ENCODE data around the gene LCORL.
A peak's percentile ranks its signal among the peaks of the same experiment; 100 is the strongest.

Gene LCORL

DNA sequence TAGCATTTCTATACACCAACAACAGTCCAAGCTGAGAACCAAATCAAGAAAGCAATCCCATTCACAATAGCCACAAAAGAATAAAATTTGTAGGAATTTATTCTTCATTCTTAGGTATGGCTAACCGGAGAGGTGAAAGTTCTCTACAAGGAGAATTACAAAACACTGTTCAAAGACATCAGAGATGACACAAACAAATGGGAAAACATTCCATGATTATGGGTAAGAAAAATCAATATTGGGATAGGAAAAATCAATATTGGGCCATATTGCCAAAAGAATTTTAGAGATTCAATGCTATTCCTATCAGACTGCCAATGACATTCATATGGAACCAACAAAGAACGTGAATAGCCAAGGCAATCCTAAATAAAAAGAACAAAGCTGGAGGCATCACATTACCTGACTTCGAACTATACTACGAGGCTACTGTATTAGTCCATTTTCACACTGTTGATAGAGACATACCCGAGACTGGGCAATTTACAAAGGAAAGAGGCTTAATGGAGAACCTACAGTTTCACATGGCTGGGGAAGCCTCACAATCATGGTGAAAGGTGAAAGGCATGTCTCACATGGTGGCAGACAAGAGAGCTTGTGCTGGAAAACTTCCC lies 161.7 kb downstream of the LCORL start:
- TF ChIP-seq TCF12 (IDR thresholded peaks at IDR 0.05; ENCODE audit: low read depth): no peak
- TF ChIP-seq, protein P1, sequence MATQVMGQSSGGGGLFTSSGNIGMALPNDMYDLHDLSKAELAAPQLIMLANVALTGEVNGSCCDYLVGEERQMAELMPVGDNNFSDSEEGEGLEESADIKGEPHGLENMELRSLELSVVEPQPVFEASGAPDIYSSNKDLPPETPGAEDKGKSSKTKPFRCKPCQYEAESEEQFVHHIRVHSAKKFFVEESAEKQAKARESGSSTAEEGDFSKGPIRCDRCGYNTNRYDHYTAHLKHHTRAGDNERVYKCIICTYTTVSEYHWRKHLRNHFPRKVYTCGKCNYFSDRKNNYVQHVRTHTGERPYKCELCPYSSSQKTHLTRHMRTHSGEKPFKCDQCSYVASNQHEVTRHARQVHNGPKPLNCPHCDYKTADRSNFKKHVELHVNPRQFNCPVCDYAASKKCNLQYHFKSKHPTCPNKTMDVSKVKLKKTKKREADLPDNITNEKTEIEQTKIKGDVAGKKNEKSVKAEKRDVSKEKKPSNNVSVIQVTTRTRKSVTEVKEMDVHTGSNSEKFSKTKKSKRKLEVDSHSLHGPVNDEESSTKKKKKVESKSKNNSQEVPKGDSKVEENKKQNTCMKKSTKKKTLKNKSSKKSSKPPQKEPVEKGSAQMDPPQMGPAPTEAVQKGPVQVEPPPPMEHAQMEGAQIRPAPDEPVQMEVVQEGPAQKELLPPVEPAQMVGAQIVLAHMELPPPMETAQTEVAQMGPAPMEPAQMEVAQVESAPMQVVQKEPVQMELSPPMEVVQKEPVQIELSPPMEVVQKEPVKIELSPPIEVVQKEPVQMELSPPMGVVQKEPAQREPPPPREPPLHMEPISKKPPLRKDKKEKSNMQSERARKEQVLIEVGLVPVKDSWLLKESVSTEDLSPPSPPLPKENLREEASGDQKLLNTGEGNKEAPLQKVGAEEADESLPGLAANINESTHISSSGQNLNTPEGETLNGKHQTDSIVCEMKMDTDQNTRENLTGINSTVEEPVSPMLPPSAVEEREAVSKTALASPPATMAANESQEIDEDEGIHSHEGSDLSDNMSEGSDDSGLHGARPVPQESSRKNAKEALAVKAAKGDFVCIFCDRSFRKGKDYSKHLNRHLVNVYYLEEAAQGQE (IDR thresholded peaks at IDR 0.05; ENCODE audit: low read depth): no peak
- no peak for TF ChIP-seq TEAD4 (IDR thresholded peaks at IDR 0.05)
- TF ChIP-seq NFIC (IDR thresholded peaks at IDR 0.05): no peak
- TF ChIP-seq ZBTB7A (IDR thresholded peaks at IDR 0.05; ENCODE audit: low read depth): no peak
- no peak for TF ChIP-seq EGR1 (IDR thresholded peaks at IDR 0.05)
- no peak for TF ChIP-seq RAD21 (IDR thresholded peaks at IDR 0.05; ENCODE audit: low read depth)
- TF ChIP-seq, protein P2, sequence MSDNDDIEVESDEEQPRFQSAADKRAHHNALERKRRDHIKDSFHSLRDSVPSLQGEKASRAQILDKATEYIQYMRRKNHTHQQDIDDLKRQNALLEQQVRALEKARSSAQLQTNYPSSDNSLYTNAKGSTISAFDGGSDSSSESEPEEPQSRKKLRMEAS (IDR thresholded peaks at IDR 0.05): no peak
- TF ChIP-seq, protein P3, sequence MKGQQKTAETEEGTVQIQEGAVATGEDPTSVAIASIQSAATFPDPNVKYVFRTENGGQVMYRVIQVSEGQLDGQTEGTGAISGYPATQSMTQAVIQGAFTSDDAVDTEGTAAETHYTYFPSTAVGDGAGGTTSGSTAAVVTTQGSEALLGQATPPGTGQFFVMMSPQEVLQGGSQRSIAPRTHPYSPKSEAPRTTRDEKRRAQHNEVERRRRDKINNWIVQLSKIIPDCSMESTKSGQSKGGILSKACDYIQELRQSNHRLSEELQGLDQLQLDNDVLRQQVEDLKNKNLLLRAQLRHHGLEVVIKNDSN (IDR thresholded peaks at IDR 0.05): no peak
- TF ChIP-seq CEBPB (IDR thresholded peaks at IDR 0.05): no peak
- no peak for TF ChIP-seq EP300 (IDR thresholded peaks at IDR 0.05; ENCODE audit: borderline replicate concordance)

DNA sequence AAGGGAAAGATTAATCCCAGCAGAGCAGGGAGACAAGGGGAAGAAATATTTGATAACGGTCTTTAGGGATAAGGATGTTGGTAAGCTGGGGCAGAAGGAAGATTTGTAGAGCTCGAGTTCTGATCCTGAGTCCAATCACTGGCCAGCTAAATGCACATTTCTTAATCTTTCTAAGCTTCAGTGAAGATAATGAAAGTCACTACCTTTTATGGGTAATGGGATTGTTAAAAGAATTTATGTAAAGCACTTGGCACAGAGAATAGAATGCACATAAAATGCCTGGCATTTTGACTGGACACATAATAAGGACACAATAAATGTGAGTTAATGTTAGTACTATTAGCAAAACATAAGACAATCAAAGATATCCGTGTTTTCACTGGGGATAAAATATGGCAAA lies 167.5 kb downstream of the LCORL start:
- no peak for TF ChIP-seq TCF12 (IDR thresholded peaks at IDR 0.05; ENCODE audit: low read depth)
- no peak for TF ChIP-seq FOXM1 (IDR thresholded peaks at IDR 0.05; ENCODE audit: borderline replicate concordance, low read depth)
- TF ChIP-seq, protein P2 (IDR thresholded peaks at IDR 0.05): no peak
- no peak for TF ChIP-seq CEBPB (IDR thresholded peaks at IDR 0.05)
- no peak for TF ChIP-seq TEAD4 (IDR thresholded peaks at IDR 0.05)
- no peak for TF ChIP-seq CREB1 (IDR thresholded peaks at IDR 0.05; ENCODE audit: low read depth)

DNA sequence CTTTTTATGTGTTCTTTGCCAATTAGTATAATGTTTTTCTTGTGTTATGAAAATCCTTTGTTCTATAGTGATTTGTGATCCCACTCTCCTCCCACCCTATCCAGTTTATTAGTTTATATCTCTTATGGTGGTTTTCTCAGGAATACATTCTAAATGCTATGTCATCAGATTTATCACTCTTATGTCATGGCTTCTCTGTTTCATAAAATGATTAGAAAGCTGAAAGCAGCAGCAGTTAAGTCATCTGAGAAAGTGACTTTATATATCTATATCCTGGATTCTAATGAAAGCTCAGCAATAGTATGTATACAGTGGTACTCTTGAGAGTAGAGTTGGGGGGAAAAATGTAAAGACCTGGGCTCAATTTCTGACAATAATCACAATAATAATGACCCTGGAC lies 169.6 kb downstream of the LCORL start:
- TF ChIP-seq TEAD4 (IDR thresholded peaks at IDR 0.05) (no peak), NFIC (IDR thresholded peaks at IDR 0.05) (no peak), ZBTB7A (IDR thresholded peaks at IDR 0.05; ENCODE audit: low read depth) (no peak)

DNA sequence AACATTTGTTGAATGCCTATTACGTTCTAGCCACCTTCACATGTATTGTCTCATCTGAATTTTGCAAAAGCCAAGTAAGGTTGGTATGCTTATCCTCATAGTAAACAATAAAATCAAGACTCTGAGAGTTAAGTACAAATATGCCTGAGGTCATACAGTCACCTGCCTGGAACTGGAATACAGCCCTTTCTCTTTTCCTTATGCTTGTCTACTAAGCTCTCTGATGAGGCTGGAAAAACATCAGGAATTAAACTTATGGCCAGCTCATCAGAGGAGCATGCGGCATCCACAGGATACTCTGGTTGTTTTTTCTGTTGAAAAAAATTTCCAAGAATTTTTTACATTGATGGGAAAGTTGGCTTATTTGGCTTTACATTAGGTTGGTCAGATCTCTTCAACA lies 175.3 kb downstream of the LCORL start:
- TF ChIP-seq FOXM1 (IDR thresholded peaks at IDR 0.05; ENCODE audit: borderline replicate concordance, low read depth) (no peak), YY1 (IDR thresholded peaks at IDR 0.05; ENCODE audit: low read depth) (no peak), TEAD4 (IDR thresholded peaks at IDR 0.05) (no peak), TCF12 (IDR thresholded peaks at IDR 0.05; ENCODE audit: low read depth) (no peak), ZBTB7A (IDR thresholded peaks at IDR 0.05; ENCODE audit: low read depth) (no peak), CEBPB (IDR thresholded peaks at IDR 0.05) (no peak), EP300 (IDR thresholded peaks at IDR 0.05; ENCODE audit: borderline replicate concordance) (no peak), CREB1 (IDR thresholded peaks at IDR 0.05; ENCODE audit: low read depth) (no peak), TAF1 (IDR thresholded peaks at IDR 0.05; ENCODE audit: low read depth) (no peak), RAD21 (IDR thresholded peaks at IDR 0.05; ENCODE audit: low read depth) (no peak)
- TF ChIP-seq, protein P3 (IDR thresholded peaks at IDR 0.05): no peak
- TF ChIP-seq, protein P1 (IDR thresholded peaks at IDR 0.05; ENCODE audit: low read depth): no peak
- TF ChIP-seq, protein P2 (IDR thresholded peaks at IDR 0.05): no peak

DNA sequence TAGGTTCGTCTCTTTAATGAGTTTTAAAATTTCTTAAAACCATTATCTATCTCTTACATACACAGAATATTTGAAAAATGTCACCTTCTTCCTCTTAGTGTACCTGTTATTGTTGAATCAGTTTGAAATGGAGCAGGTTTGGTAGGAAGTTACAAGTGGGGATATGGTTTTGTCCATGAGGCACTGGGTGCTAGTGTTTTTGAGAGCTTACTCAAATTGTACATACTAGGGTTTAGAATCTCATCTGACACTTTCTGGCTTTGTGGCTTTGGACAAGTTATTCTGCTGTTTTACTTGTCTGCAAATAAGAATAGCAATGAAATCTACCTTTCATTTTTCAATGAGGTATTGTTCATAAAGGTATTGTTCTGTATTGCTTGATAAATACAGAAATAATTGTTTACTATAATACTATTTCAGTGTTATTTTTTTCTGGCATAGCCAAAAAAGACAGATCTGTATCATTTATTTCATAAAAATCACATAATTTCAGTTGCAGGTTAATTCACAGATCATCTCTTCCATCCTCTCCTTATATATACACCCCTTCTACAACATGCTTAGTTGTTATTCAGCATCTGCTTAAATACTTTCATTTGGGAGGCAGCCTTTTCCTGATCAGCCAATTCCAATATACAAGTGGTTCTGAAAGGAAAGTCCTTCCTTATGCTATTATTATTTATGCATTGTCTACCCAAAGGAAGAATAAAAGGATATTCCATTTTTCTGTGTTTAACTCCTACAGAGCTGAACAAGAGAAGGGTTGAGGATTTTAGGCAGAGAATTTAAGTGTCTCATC lies 197.5 kb downstream of the LCORL start:
- TF ChIP-seq, protein P2 (IDR thresholded peaks at IDR 0.05): no peak

DNA sequence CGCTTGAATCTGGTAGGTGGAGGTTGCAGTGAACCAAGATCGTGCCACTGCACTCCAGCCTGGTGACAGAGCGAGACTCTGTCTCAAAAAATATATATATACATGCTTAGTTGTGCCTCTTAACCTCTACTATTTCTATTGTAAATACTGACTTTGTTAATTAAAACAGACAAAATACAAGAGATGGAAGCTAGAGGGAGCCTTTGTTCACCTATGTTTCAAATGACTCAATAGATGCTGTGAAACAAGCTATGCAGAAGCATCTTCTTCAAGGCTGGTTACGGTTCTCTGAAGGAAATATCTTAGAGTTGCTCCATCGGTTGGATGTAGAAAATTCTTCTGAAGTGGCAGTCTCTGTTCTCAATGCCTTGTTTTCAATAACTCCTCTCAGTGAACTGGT lies 204.5 kb downstream of the LCORL start:
- peak; percentile 26; the same call in 1 of the 2 replicates for TF ChIP-seq RAD21 (IDR thresholded peaks at IDR 0.05; ENCODE audit: low read depth)
- TF ChIP-seq TEAD4 (IDR thresholded peaks at IDR 0.05): no peak

Data from Ishikawa (cell line).